Glutamatergic neuron (in vitro differentiated cells): ENCODE data around the gene CXXC5. TPM values are rescaled to one million over a fixed set of nuclear protein-coding genes. Genes with fewer than 3 reads are reported as not detected.

ENCODE experiments used
- DNase-seq: peaks from one replicate; pipeline ENCODE4 v3.0.0; 2022
- H3K27ac Mint-ChIP-seq: one replicate; pipeline ENCODE4 v1.8.0; 2020; ENCODE audit warnings: mild to moderate bottlenecking, mixed read lengths, inconsistent platforms; ENCODE audit not compliant: unreplicated experiment
- H3K27me3 Mint-ChIP-seq: one replicate; pipeline ENCODE4 v1.8.0; 2020; ENCODE audit warnings: mild to moderate bottlenecking, moderate library complexity, mixed read lengths, inconsistent platforms; ENCODE audit not compliant: unreplicated experiment
- H3K36me3 Mint-ChIP-seq: one replicate; pipeline ENCODE4 v1.8.0; 2020; ENCODE audit warnings: mild to moderate bottlenecking, mixed read lengths, inconsistent platforms; ENCODE audit not compliant: unreplicated experiment
- H3K4me1 Mint-ChIP-seq: one replicate; pipeline ENCODE4 v1.8.0; 2020; ENCODE audit warnings: mild to moderate bottlenecking, low read depth, mixed read lengths, inconsistent platforms; ENCODE audit not compliant: unreplicated experiment
- H3K4me3 Mint-ChIP-seq: one replicate; pipeline ENCODE4 v1.8.0; 2020; ENCODE audit warnings: mild to moderate bottlenecking, mixed read lengths, inconsistent platforms; ENCODE audit not compliant: unreplicated experiment
- H3K9me3 Mint-ChIP-seq: one replicate; pipeline ENCODE4 v1.8.0; 2020; ENCODE audit warnings: mild to moderate bottlenecking, moderate library complexity, mixed read lengths, inconsistent platforms; ENCODE audit not compliant: unreplicated experiment
- total RNA-seq: library from RNA; stranded (reverse); fragmentation: NEBNext Ultra II Directional; extraction: Animal tissue kit (Norgen Biotek cat#: 25700); gene quantifications from one replicate; pipeline ENCODE4 v1.2.1, GENCODE V29; 2021; ENCODE audit not compliant: unreplicated experiment
- TF ChIP-seq, protein P1 (sequence below): fragments of 200-600 bp; sonication (generic); IDR thresholded peaks from one replicate; pipeline ENCODE4 v1.5.0; 2021; ENCODE audit not compliant: partially characterized antibody, unreplicated experiment

Gene CXXC5
- total RNA-seq, 1 donor from 2014 or later, result 130 TPM

DNA sequence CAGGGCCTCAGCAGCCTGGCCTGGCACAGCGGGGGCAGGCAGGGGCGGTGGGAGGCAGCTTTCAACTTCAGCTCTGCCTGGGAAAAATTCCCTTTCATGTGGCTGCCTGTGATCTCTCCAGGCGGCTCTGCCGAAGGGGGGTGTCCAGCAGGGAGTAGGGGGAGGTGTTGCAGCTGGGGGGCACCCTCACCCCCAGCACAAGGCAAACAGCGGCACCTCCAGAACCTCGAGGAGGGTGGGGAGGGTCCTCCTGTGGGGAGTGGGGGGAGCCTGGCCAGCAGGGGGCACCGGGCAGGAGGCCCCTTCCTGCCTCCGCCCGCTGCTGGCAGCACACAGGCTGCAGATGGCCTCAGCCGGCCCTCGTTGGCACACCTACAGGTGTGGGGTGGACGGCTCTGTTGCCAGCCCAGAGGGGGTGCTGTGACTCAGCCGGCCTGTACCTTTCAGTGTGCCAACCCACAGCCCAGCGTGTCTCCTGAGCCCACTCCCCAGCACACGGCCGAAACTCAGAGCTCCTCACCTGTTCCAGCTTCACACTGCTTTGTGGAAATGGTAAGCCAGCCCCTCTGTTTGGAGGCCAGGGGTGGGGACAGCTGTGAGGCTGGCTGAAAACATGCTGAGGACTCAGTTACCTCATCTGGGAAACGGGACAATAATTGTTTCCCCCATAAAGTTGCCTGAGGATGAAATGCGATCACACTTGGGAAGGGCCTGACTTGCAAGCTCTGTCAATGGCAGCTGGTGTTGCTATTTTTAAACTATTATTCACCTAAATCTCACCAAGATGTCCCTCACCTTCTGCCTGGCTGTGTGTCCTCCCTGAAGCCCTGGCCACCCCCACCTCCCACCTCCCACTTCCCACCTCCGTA is 37.0 kb downstream of the CXXC5 start:
- H3K4me3 Mint-ChIP-seq, result no peak overlapping the region
- H3K4me1 Mint-ChIP-seq, result peaks cover 36% of the 10 kb centered on the region
- H3K9me3 Mint-ChIP-seq, result peaks cover 17% of the 10 kb centered on the region
- H3K27ac Mint-ChIP-seq, result peak overlapping the region; percentile 71
- DNase-seq, result no peak
- TF ChIP-seq, protein P1, sequence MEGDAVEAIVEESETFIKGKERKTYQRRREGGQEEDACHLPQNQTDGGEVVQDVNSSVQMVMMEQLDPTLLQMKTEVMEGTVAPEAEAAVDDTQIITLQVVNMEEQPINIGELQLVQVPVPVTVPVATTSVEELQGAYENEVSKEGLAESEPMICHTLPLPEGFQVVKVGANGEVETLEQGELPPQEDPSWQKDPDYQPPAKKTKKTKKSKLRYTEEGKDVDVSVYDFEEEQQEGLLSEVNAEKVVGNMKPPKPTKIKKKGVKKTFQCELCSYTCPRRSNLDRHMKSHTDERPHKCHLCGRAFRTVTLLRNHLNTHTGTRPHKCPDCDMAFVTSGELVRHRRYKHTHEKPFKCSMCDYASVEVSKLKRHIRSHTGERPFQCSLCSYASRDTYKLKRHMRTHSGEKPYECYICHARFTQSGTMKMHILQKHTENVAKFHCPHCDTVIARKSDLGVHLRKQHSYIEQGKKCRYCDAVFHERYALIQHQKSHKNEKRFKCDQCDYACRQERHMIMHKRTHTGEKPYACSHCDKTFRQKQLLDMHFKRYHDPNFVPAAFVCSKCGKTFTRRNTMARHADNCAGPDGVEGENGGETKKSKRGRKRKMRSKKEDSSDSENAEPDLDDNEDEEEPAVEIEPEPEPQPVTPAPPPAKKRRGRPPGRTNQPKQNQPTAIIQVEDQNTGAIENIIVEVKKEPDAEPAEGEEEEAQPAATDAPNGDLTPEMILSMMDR, result peak; percentile 30
- peaks cover 20% of the 10 kb centered on the region for H3K27me3 Mint-ChIP-seq
- peaks cover 6% of the 10 kb centered on the region for H3K36me3 Mint-ChIP-seq

DNA sequence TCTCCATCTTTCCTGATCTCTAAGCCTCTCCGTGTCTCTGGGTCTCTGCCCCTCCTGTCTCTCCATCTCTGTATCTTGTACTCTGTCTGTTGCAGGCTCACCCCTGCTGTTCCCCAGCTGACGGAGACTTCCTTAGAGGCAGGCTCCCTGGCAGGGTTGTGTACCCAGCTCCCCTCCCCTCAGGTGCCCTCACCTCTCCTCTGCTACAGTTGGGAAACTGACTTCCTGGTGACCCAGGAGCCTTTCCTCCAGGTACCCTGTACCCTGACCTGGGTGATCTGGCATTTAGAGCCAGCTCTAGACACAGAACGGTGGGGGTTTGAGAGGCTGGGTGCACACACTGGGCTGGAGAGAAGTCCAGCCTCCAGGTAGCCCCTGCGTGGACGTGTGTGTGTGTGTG is 37.7 kb downstream of the CXXC5 start:
- Mint-ChIP-seq H3K9me3 (peaks cover 20% of the 10 kb centered on the region), H3K36me3 (peaks cover 6% of the 10 kb centered on the region), H3K4me1 (peaks cover 40% of the 10 kb centered on the region), H3K27ac (peak overlapping the region; percentile 71), H3K27me3 (peaks cover 26% of the 10 kb centered on the region), H3K4me3 (peak overlapping the region; percentile 31)
- DNase-seq, result no peak
- TF ChIP-seq, protein P1, result no peak

GRCh38 chr5:139686356-139686705 is 38.2 kb downstream of the CXXC5 start:
- H3K4me3 Mint-ChIP-seq, result peak overlapping the region; percentile 31
- H3K27me3 Mint-ChIP-seq, result peaks cover 31% of the 10 kb centered on the region
- no peak for DNase-seq
- H3K9me3 Mint-ChIP-seq, result peaks cover 21% of the 10 kb centered on the region
- peaks cover 44% of the 10 kb centered on the region for H3K4me1 Mint-ChIP-seq
- H3K36me3 Mint-ChIP-seq, result peaks cover 6% of the 10 kb centered on the region
- TF ChIP-seq, protein P1, result no peak
- peak overlapping the region; percentile 71 for H3K27ac Mint-ChIP-seq

- TF ChIP-seq, protein P1, result no peak
- Mint-ChIP-seq H3K36me3 (peaks cover 6% of the 10 kb centered on the region), H3K4me3 (no peak overlapping the region), H3K4me1 (peaks cover 44% of the 10 kb centered on the region), H3K27me3 (peaks cover 31% of the 10 kb centered on the region), H3K27ac (peak overlapping the region; percentile 71), H3K9me3 (peaks cover 23% of the 10 kb centered on the region)
- DNase-seq, result no peak
Measured at GRCh38 chr5:139686706-139687441, 38.7 kb downstream of the CXXC5 start.
